Middle frontal gyrus (tissue), 1 donor: Measurements from ENCODE around the gene CMTM2.
"Not testable (repeated sequence)": the region's sequence is repeated elsewhere in the genome, so short reads cannot be mapped to it uniquely, and the experiment has no call there.

Experiments
- DNase-seq: peaks from one replicate; pipeline ENCODE4 v3.0.0-alpha.2; 2015; ENCODE audit warnings: low spot score; ENCODE audit errors: extremely low spot score

CMTM2 gene

GRCh38 chr16:66630561-66631260, 51.4 kb downstream of the CMTM2 start:
- DNase-seq: not testable (repeated sequence)

DNA sequence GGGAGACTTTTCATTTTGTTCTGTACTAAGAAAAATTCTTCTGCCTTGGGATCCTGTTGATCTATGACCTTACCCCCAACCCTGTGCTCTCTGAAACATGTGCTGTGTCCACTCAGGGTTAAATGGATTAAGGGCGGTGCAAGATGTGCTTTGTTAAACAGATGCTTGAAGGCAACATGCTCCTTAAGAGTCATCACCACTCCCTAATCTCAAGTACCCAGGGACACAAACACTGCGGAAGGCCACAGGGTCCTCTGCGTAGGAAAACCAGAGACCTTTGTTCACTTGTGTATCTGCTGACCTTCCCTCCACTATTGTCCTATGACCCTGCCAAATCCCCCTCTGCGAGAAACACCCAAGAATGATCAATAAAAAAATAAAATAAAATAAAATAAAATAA, 52.3 kb downstream of the CMTM2 start:
- not testable (repeated sequence) for DNase-seq

- no peak for DNase-seq
Observed at GRCh38 chr16:66634527-66635196, 55.4 kb downstream of the CMTM2 start.

DNA sequence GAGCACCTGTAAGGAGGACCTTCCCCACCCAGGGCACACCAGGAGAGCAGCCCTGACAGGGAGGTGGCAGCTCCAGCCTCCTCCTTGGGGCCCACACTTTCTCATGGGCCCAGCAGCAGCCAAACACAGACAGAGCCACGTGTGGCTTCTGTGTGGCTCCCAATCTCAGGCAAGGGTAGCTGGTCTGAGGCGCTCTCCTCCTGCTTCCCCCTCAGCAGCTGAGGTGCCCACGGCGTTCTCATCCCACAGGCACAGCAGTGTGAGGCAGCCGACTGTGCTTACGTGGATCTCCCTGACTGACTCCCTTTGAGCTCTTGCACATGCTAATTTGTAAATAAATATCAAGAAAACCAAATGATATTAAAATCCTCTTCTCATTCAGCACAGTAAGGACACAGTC, 56.1 kb downstream of the CMTM2 start:
- no peak for DNase-seq

GRCh38 chr16:66636199-66636598, 56.9 kb downstream of the CMTM2 start:
- DNase-seq: no peak

GRCh38 chr16:66637806-66638205, 58.5 kb downstream of the CMTM2 start:
- no peak for DNase-seq
